HG02759 (cell line): ENCODE data around the gene LAPTM4A.
"Not testable (repeated sequence)": the region's sequence is repeated elsewhere in the genome, so short reads cannot be mapped to it uniquely, and the experiment has no call there.

Source experiments
- ATAC-seq: cut with Tn5 transposase; IDR thresholded peaks from one replicate; pipeline ENCODE4 v1.9.1; 2021; ENCODE audit warnings: mild to moderate bottlenecking, moderate library complexity; ENCODE audit not compliant: unreplicated experiment

LAPTM4A gene

DNA sequence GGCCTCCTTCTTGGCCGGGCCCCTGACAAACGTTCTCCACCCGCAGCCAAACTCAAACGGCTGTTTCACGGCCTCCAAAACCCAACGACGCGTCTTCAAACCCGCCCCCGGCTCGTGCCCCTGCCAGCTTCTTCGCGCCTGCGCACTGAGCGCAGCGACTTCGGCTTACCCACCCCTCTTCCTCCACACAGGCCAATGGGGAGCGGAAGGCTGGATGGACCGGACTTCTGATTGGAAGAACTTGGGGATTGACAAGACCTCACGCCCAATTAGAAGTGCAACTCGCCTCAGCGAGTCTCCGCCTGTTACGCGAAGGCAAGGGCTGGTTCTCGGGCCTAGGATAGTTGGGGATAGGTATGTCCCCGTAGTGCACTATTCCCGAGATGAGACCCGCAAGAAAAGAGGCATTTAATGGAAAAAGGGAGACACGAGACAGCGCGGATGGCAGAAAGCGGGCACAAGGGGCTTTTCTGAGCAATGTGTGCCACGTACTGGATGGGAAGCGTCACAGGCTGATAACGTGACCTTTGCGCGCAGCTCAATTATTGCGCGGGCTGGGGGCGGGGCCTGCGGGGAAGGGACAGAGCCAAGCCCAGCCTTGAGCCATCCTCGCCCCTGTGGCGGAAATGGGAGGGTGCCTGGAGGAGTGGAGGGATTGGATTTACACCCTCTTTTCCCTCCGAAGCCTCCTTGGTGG is at the start of gene LAPTM4A:
Gene LAPTM4A (minus strand): TSS at position 97 of the 697 bp plus-strand sequence. CDS start 108 bp downstream, outside the sequence.
- peak; percentile 95 for ATAC-seq

DNA sequence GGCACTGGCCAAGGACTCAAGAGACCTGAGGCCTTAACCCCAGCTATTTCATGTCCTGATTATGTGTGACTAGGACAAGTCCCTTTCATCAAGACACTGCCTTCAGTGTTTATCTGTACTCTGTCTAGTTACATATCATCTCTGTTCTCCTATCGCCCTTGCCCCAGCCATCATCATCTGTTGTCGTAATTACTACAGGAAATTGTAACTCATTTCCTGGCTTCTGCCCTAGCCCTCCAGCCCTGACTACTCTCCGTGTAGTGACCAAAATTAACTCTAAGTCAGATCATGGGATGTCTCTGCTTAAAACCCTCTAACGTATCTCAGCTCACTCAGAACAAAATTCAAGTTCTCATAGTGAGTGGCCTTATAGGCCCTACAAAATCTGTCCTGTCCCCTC is 49.3 kb upstream of the LAPTM4A start:
- ATAC-seq, result no peak

DNA sequence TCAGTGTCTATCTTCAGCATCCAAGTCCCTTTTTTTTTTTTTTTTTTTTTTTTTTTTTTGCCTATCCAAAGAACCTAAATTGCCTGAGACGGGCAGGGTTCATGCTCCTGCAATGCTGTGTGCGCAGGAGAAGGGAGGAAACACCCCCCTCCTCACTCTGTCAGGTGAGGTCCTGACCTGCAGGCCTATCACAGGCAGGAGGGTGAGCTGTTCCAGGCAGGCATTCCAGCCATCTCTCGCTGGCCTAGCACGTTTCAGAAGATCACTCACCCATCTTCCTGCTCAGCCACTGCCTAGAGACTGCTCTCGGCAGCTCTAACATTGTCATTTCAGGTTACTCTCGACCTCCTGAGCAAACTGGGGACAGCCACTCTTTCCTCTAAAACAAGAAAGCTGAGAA is 48.4 kb upstream of the LAPTM4A start:
- no peak for ATAC-seq

DNA sequence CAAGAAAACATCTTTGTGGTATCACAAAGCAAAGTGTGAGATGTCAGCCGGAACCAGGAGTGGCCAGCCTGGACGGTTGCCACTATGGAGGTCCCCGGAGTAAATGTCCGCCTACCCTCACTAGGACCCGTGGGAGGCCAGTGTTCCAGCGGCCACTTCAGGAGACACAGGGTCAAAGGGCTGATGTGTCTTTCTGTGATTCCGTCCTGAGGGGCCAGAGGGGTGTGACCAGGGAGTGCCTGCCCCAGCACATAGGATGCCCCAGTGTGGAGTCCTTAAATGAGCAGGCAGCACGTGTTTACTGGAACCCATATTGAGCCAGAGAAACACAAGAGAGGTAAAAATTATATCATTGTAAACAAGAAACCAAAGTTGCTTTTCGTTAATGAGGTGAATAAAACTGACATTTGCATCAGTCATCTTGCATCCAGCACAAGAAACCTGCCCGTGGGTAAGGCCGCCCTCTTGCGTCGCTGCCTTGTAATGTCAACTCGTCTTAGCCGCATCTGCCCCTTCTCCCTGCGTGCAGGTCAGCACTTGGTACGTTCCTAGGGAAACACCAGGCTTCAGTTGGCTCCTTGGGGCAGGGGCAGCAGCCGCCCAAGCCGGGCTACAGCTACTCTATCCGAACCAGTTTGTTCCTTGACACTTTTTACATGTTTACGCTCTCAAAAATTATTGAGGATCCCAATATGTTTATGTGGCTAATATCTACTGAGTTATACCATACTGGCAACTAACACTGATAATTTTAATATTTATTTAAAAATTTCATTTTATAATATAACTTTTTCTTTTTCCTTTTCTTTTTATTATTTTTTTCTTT is 46.7 kb upstream of the LAPTM4A start:
- ATAC-seq, result peak; percentile 95

DNA sequence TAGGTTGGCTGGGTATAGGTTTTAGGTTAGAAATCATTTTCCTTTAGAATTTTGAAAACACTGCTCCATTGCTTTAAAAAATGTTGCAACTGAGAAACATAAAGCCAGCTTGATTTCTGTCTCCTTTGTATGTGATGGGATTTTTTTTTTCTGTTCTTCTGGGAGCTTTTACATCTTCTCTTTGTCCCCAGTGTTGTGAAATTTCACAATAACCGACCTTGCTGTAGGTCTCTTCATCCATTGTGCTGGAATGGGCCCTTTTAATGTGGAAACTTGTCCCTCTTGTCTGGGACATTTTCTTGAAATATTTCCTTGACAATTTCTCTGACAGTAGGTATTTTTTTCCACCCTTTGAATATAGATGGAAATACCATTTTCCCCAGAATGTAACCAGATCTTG is 44.0 kb upstream of the LAPTM4A start:
- no peak for ATAC-seq

DNA sequence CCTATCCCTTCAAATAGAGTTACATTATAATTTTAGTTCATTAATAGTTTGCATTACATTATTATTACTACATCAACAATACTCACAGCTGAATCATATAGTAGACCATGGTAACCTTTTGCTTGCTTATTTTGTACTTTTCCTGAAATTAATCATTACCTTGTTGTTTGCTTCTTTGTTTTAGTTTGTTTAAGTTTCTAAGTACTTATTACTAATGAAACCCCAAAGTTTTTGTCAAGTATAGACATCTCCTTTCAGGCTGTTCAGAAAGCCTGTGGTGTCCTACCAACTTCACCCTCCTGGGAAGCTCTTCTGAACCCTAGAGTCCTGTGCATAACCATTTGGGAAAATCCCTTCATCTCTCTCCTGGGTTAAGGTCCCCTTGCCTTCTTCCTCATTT is 43.5 kb upstream of the LAPTM4A start:
- no peak for ATAC-seq

DNA sequence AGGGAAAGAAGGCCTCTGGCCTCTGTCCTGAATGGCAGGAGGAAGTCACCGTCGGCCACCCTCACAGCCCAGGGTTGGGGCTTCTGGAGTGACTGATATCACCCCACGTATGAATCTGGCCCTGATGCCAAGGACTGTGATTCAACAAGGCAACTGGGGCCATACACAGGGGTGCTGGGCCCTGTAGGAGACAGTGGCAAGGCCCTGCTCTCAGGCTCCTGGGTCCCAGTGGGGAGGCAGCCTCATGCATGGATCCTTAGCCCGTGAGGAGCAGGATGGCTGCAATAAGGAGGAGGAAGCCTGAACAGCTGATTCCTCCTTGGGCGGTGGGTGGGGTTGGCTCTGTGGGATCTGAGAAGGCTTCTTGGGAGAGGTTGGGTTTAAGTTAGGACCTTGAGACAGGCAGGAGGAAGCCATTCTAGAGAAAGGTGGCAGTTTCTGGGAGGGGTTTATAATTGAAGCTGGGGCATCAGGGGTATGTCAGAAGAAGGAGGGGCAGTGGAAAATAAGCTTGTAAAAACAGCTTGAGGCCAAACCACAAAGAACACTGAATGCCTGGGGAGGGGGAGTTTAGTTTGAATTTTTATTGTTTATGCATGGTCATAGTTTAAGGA is 42.8 kb upstream of the LAPTM4A start:
- no peak for ATAC-seq

DNA sequence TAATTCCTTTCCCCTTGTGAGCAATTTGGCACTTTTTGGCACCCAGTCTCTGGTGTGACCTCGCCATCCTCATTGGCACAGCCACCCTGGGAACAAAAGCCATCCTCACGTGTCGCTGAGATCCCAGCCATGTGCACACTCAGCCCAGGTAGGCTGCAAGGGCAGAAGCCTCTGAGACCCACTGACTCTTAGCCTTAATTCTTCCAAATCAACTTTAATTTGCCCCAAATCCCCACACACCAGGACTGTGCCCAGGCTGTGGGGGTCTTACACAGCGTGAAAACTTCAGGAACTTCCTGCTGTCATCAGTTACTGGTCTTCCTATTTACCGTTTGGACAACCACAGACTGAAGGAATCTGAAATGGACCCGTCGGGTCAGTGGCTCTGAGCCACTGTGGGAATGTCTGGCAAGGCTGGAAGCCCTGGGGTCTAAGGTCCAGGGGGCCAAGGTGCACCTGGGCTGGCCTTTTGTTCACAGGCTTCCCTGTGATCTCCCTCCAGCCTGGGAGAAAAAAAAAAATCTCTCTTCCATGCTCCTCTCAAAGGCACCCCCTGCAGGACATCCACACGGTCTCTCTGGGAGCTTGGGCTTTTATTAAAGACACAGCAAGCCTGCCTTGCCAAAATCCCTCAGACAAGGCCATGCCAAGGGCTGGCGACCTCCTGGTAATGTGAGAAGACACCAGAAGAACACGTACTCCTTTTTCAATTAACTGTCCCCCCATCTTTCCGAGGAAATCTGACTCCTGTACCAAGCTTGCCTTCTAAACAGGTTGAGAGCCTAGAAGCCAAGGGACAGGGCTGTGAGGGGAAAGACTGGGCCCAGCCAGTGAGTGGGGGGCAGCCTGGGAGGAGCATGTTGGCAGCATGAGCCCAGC is 42.1 kb upstream of the LAPTM4A start:
- ATAC-seq, result no peak

DNA sequence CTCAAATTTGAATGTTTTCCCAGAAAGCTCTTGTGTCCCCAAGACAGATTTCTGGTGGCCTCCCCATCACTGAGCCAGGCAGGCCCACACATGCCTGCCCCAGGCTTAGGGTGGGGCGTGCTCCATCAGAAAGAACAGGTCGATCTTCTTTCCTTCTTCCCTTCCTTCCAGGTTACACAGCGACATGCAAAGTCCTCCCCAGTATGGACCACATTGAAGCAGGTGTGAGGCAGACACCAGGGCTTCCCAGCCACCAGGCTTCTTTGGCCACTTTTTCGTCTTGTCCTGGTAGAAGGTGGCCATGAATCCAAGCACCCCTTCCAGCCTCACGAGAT is 41.4 kb upstream of the LAPTM4A start:
- no peak for ATAC-seq

DNA sequence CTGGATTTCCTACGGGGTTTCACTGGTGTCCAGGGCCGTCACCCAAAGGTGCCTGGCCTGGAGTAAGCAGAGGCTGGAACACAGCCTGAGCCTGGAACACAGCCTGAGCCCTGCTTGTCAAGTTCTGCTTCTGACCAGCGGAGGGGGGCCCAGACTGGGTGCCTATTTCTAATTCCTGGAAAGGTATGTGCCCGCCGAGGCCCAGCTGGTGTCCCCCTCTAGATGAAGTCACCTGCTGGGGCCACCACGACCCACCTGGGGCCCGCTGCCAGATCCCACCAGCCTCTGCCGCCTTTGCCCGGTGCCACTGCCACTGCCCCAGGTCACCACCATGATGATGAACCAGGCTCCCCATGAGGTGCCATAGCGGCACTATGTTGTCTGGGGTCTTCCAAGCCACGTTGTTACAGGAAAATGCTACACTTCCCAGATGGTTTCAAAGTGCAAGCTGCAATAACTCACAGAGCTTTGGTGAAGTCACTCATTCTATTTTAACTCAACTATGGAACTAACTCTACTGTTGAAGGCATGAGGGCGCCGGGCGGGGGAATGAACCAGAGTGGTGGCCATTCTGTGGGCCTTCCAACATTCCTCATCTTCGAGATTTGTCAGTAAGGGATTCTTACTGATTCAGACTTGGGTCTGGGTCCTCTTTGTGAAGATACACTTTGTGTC is 40.9 kb upstream of the LAPTM4A start:
- no peak for ATAC-seq

DNA sequence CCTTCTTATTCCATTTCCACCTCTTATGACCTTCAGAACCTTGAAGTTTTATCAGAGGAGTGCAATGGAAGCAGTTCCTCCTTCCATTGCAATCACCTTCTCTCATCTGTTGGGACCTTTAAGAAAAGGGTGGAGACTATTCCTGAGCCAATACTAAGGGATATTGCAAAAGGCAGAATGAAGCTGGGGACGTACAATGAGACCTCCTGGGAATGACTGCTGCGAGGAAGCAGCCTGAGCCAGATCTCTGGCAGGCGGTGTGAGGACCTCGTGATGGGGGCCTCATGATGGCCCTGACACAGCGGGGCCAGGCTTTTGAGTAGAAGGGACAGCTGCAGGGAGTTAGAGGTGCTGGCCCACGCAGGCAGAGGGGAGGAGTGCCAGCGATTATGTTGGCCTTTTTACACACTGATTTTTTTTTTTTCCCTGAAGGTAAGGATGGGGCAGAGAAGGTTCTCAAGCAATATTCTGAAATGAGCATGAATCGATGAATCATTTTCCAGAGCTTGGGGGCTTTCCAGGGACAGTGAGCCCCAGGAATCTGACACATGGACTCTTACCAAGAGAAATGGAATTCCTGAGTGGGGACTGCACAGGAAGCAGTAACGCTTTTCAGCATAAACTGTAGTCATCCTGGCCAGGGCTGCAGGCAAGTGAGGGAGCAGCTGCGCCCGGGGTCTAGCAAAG is 40.0 kb upstream of the LAPTM4A start:
- no peak for ATAC-seq

DNA sequence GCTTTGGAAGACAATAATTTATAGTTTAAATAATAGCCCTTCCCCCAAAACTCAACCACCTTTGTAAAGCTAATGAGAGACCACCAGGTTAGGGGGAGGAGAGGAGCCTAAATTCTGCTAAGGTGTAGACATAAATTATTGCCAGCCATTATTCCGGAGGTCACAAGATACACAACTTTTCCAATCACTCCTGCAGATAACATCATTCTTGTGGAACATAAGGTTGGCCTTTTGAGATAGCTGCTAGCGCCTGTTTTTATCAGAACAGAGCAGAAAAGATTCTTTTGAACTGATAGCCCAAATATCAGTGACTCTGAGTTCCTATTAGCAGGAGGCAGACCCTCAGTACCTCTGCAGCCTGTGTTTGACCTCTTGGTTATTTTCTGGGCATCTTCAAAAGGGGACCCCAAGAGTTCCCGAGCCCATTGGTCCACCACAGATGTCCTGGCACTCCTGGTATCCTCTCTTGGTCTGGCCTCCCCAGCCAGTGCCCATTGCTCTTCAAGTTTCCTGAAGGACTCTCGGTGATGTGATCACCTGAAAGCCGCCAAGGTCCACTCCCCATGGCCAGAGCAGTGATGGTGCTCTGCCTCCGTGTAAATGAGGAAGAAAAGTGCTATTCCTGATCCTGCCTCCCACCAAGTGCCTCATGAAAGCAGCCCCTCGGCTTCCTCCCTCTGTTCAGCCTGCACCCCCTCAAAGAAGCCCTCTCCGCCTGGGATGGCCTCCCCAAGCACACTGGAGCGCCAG is 38.5 kb upstream of the LAPTM4A start:
- no peak for ATAC-seq

DNA sequence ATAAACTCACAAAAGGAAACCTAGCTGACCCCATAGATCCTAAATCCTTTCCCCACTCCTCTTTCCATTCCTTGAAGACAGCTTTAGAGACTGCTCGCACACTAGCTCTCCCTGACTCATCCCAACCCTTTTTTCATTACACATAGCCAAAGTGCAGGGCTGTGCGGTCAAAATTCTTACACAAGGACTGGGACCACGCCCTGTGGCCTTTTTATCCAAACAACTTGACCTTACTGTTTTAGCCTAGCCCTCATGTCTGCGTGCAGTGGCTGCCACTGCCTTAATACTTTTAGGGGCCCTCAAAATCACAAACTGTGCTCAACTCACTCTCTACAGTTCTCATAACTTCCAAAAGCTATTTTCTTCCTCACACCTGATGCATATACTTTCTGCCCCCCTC is 34.5 kb upstream of the LAPTM4A start:
- not testable (repeated sequence) for ATAC-seq

DNA sequence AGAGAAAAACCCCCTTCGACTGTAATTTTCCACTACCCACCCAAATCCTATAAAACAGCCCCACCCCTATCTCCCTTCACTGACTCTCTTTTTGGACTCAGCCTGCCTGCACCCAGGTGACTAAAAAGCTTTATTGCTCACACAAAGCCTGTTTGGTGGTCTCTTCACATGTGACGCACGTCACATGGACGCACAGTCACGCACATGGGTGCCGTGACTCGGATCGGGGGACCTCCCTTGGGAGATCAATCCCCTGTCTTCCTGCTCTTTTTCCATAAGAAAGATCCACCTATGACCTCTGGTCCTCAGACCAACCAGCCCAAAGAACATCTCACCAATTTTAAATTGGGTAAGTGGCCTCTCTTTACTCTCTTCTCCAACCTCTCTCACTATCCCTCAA is 31.4 kb upstream of the LAPTM4A start:
- ATAC-seq, result not testable (repeated sequence)

DNA sequence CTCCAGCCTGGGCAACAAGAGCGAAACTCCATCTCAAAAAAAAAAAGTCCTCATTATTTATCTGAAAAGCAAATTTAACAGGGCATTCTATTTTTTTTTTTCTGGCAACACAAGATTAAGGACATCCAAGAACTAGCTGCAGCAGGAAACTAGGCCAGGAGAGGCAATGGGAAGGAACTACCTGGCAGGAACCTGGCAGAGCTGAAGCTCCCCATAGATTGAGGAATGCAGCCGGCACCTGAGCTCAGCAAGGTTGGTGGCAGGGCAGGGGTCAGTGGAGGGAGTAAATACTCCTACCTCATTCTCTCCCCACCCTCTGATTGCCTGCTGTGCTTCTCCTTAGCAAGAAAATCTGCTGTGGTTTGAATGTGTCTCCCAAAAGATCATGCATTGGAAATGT is 30.4 kb upstream of the LAPTM4A start:
- no peak for ATAC-seq

DNA sequence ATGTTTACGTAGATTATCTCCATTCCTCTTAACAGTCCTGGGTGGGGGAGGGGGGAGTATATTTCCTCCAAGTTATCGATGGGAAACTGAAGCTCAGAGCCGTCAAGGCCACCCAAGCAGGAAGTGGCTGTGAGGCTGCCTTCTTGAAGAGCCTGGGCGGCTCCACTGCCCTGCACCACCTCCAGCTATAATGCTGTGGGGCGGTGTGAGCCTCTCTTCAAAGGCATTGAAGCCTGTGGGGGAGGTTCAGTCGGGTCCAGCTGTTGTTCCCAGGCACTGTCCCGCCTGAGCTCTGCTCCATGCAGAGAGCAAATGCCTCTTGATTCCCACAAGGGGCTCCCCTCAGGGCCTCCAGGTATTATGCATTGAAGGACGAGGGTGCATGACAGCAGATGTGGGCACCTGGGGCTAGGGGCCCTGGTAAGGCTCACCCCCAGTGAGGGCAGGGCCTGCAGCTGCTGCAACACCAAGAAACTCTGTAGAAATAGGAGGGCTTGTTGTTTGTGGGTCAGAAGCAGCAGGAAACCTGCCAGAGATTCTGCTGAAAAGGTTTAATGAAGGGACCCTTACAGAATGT is 29.5 kb upstream of the LAPTM4A start:
- no peak for ATAC-seq

DNA sequence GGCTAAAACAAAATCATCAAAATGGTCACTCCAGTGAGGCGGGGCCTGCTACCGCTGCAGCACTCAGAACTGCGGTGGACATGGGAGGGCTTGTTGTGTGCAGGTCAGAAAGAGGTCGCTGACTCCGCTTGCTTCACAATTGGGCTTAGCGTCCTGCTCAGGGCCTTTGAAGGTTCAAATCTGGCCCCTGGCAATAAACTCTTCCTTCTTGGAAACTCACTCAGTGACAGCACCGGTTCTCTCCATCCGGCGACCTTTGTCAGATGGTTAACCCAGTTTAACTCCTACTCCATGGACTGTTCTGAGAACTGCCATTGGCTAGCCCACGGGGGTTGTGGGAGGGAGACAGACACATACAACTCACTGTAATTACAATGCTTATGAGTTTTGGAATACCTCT is 29.0 kb upstream of the LAPTM4A start:
- ATAC-seq, result no peak

DNA sequence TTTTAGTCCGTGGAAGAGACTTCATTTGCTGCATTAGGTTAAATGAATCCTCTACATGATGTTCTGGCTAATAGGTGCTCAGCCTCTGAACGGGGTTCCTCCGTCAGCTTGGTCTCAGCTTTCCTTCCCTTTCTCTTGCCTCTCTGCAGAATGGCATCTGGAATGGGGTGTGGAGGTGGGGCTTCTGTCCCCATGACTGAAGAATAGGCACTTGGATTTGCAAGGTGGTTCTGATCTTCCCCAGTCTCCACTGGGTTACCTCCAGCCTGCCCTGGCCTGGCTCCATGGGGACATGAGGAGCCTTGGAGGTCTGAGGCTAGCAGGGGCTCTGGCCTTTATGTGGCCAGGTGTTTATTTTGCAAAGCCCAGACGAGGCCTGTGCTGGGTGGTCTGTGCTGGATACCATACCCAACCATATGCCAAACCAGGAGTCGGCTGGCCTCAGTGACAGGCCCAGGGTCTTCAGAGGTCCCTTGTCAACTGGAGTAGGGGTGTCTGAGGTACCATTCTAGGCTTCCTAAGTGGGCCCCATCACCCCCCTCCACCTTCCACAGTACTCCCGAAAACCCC is 28.2 kb upstream of the LAPTM4A start:
- no peak for ATAC-seq
